Body of pancreas (tissue), 4 donors: ENCODE measurements around the gene SCP2.

Source experiments
- POLR2A ChIP-seq, 3 donors: fragments of 450-650 bp; IDR thresholded peaks; one replicate each; pipeline ENCODE4 v1.6.1; 2016; ENCODE audit warnings: antibody characterized with exemption in 3 of 3, mild to moderate bottlenecking in 2 of 3
- TF ChIP-seq, protein P1 (sequence below), 7 experiments: fragments of 450-650 bp in 4 of 7; fragments of 200-600 bp in 3 of 7; sonication (generic) in 3 of 7; IDR thresholded peaks; one replicate each; pipeline ENCODE4 v1.5.1; 2016 to 2019; ENCODE audit warnings: antibody characterized with exemption in 7 of 7

DNA sequence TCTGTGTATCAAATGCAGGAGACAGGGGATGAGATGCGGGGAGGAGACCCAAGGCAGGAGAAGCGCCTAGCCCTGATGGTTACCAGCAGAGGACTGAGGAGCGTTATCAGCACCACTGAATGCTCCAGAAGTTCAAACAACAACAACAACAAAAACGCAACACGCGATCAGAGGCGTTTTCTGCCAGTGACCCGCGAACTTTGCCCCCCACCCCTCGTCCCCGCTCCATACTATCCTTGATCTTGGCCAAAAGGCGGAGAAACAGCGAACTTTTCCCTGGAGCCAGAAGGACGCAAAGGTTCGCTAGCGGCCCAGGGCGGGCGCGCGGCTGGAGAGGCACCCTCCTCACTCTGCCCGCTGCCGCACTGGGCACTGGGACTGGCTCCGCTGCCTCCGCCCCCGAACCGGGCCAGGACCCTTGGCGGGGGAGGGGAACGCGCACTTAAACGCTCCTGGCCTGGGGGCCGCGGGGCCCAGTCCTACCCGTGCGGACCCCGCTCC lies 6.2 kb upstream of the SCP2 start:
- no peak for TF ChIP-seq POLR2A (IDR thresholded peaks at IDR 0.05)
- TF ChIP-seq, protein P1, sequence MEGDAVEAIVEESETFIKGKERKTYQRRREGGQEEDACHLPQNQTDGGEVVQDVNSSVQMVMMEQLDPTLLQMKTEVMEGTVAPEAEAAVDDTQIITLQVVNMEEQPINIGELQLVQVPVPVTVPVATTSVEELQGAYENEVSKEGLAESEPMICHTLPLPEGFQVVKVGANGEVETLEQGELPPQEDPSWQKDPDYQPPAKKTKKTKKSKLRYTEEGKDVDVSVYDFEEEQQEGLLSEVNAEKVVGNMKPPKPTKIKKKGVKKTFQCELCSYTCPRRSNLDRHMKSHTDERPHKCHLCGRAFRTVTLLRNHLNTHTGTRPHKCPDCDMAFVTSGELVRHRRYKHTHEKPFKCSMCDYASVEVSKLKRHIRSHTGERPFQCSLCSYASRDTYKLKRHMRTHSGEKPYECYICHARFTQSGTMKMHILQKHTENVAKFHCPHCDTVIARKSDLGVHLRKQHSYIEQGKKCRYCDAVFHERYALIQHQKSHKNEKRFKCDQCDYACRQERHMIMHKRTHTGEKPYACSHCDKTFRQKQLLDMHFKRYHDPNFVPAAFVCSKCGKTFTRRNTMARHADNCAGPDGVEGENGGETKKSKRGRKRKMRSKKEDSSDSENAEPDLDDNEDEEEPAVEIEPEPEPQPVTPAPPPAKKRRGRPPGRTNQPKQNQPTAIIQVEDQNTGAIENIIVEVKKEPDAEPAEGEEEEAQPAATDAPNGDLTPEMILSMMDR (IDR thresholded peaks at IDR 0.05): no peak
